ENCODE results near the gene TNFSF15. TPM values are rescaled to one million over a fixed set of nuclear protein-coding genes. Genes with fewer than 3 reads are reported as not detected.
A peak's percentile ranks its signal among the peaks of the same experiment; 100 is the strongest.

Gene TNFSF15
- total RNA-seq, 1 donor from 2014 or later = 48.1 TPM

GRCh38 chr9:114790521-114790920 is 15.3 kb downstream of the TNFSF15 start:
- no peak for DNase-seq (ENCODE audit: extremely low read depth, low read depth, low spot score)

- no peak for DNase-seq (ENCODE audit: extremely low read depth, low read depth, low spot score)
Observed at GRCh38 chr9:114789006-114789405, 16.8 kb downstream of the TNFSF15 start.

- no peak for DNase-seq (ENCODE audit: extremely low read depth, low read depth, low spot score)
Observed at GRCh38 chr9:114787781-114788498, 17.9 kb downstream of the TNFSF15 start.

- DNase-seq (ENCODE audit: extremely low read depth, low read depth, low spot score) = no peak
Observed at GRCh38 chr9:114787214-114787613, 18.6 kb downstream of the TNFSF15 start.

GRCh38 chr9:114785866-114786650 is 19.8 kb downstream of the TNFSF15 start:
- DNase-seq (ENCODE audit: extremely low read depth, low read depth, low spot score) = no peak

- DNase-seq (ENCODE audit: extremely low read depth, low read depth, low spot score) = no peak
Observed at GRCh38 chr9:114784721-114785279, 21.0 kb downstream of the TNFSF15 start.

- DNase-seq (ENCODE audit: extremely low read depth, low read depth, low spot score) = no peak
Observed at GRCh38 chr9:114782586-114782985, 23.3 kb downstream of the TNFSF15 start.

GRCh38 chr9:114779352-114779845 is 26.4 kb downstream of the TNFSF15 start:
- peak; percentile 99 for DNase-seq (ENCODE audit: extremely low read depth, low read depth, low spot score)

- no peak for DNase-seq (ENCODE audit: extremely low read depth, low read depth, low spot score)
Observed at GRCh38 chr9:114777821-114778609, 27.8 kb downstream of the TNFSF15 start.

GRCh38 chr9:114776683-114777399 is 29.0 kb downstream of the TNFSF15 start:
- no peak for DNase-seq (ENCODE audit: extremely low read depth, low read depth, low spot score)

- no peak for DNase-seq (ENCODE audit: extremely low read depth, low read depth, low spot score)
Observed at GRCh38 chr9:114775981-114776380, 29.9 kb downstream of the TNFSF15 start.

GRCh38 chr9:114775121-114775520 is 30.7 kb downstream of the TNFSF15 start:
- no peak for DNase-seq (ENCODE audit: extremely low read depth, low read depth, low spot score)

GRCh38 chr9:114774524-114774923 is 31.3 kb downstream of the TNFSF15 start:
- DNase-seq (ENCODE audit: extremely low read depth, low read depth, low spot score) = no peak

GRCh38 chr9:114771889-114772288 is 34.0 kb downstream of the TNFSF15 start:
- DNase-seq (ENCODE audit: extremely low read depth, low read depth, low spot score) = no peak

- no peak for DNase-seq (ENCODE audit: extremely low read depth, low read depth, low spot score)
Observed at GRCh38 chr9:114770991-114771390, 34.8 kb downstream of the TNFSF15 start.

GRCh38 chr9:114769624-114770023 is 36.2 kb downstream of the TNFSF15 start:
- DNase-seq (ENCODE audit: extremely low read depth, low read depth, low spot score) = no peak

- no peak for DNase-seq (ENCODE audit: extremely low read depth, low read depth, low spot score)
Observed at GRCh38 chr9:114763220-114763619, 42.6 kb downstream of the TNFSF15 start.

- no peak for DNase-seq (ENCODE audit: extremely low read depth, low read depth, low spot score)
Observed at GRCh38 chr9:114761523-114761922, 44.3 kb downstream of the TNFSF15 start.

- DNase-seq (ENCODE audit: extremely low read depth, low read depth, low spot score) = no peak
Observed at GRCh38 chr9:114759512-114760341, 46.1 kb downstream of the TNFSF15 start.
